GM23338 (cell line): Measurements from ENCODE around the gene CD8A. TPM values are rescaled to one million over a fixed set of nuclear protein-coding genes. Genes with fewer than 3 reads are reported as not detected.

Experiments used
- ATAC-seq: fragments of 200-7000 bp; cut with Tn5 transposase; 3 replicates; pipeline ENCODE4 v1.9.1; 2020
- DNase-seq: peaks from one replicate; pipeline ENCODE4 v3.0.0-alpha.2; 2015; ENCODE audit warnings: low spot score
- H2AFZ ChIP-seq: fragments of 200-600 bp; sonication (generic); 2 replicates; pipeline ENCODE4 v1.8.0; 2016; ENCODE audit warnings: antibody characterized with exemption, mild to moderate bottlenecking, moderate library complexity
- H3F3A ChIP-seq: fragments of 200-600 bp; sonication (generic); replicated peaks from 2 replicates; pipeline ENCODE4 v1.8.0; 2017; ENCODE audit warnings: antibody characterized with exemption, mixed run types, low read depth
- H3K27ac ChIP-seq: fragments of 200-600 bp; sonication (generic); 2 replicates; pipeline ENCODE4 v1.6.1; 2016; ENCODE audit warnings: low read depth
- H3K27me3 ChIP-seq: fragments of 200-600 bp; sonication (generic); 2 replicates; pipeline ENCODE4 v1.8.0; 2016; ENCODE audit warnings: mild to moderate bottlenecking, mixed run types, moderate library complexity; ENCODE audit not compliant: insufficient read depth
- H3K36me3 ChIP-seq: fragments of 200-600 bp; sonication (generic); 2 replicates; pipeline ENCODE4 v1.8.0; 2016; ENCODE audit warnings: mild to moderate bottlenecking; ENCODE audit not compliant: insufficient read depth
- H3K4me1 ChIP-seq: fragments of 200-600 bp; sonication (generic); 2 replicates; pipeline ENCODE4 v1.8.0; 2016; ENCODE audit warnings: mild to moderate bottlenecking, moderate library complexity; ENCODE audit not compliant: insufficient read depth
- H3K4me2 ChIP-seq: fragments of 200-600 bp; sonication (generic); 2 replicates; pipeline ENCODE4 v1.7.1; 2017; ENCODE audit warnings: mixed run types
- H3K4me3 ChIP-seq: fragments of 200-600 bp; sonication (generic); 2 replicates; pipeline ENCODE4 v1.6.1; 2016; ENCODE audit warnings: mixed run types
- H3K79me2 ChIP-seq: fragments of 200-600 bp; sonication (generic); replicated peaks from 2 replicates; pipeline ENCODE4 v1.8.0; 2017; ENCODE audit warnings: mild to moderate bottlenecking; ENCODE audit not compliant: insufficient read depth
- H3K9me2 ChIP-seq: fragments of 200-600 bp; sonication (generic); 2 replicates; pipeline ENCODE4 v1.8.0; 2017; ENCODE audit not compliant: insufficient read depth
- H4K20me1 ChIP-seq: fragments of 200-600 bp; sonication (generic); replicated peaks from 2 replicates; pipeline ENCODE4 v1.8.0; 2017; ENCODE audit warnings: mild to moderate bottlenecking; ENCODE audit not compliant: insufficient read depth
- H3K27ac Mint-ChIP-seq: 2 replicates; pipeline ENCODE4 v1.8.0; 2020; ENCODE audit warnings: inconsistent platforms, mild to moderate bottlenecking, moderate library complexity, mixed read lengths
- H3K27me3 Mint-ChIP-seq: 3 replicates; pipeline ENCODE4 v1.8.0; 2022; ENCODE audit warnings: low read depth, mild to moderate bottlenecking, moderate library complexity, mixed read lengths, inconsistent platforms; ENCODE audit not compliant: insufficient read depth, poor library complexity
- H3K36me3 Mint-ChIP-seq: 3 replicates; pipeline ENCODE4 v1.8.0; 2021; ENCODE audit warnings: low read depth, mild to moderate bottlenecking, inconsistent platforms, moderate library complexity, mixed read lengths
- H3K4me1 Mint-ChIP-seq: 3 replicates; pipeline ENCODE4 v1.8.0; 2020; ENCODE audit warnings: mild to moderate bottlenecking, inconsistent platforms, mixed read lengths
- H3K4me3 Mint-ChIP-seq: 3 replicates; pipeline ENCODE4 v1.8.0; 2021; ENCODE audit warnings: moderate library complexity, mild to moderate bottlenecking, inconsistent platforms, mixed read lengths
- H3K9me3 Mint-ChIP-seq: 3 replicates; pipeline ENCODE4 v1.8.0; 2020; ENCODE audit warnings: moderate library complexity, mild to moderate bottlenecking, inconsistent platforms, mixed read lengths
- CTCF ChIP-seq, 2 experiments: fragments of 200-600 bp in 1 of 2; sonication (generic) in 1 of 2; conservative IDR thresholded peaks; 2 replicates each; pipeline versions ENCODE4 v1.5.1 to v1.6.1; 2016 to 2017; ENCODE audit warnings: antibody characterized with exemption in 2 of 2, low read depth in 2 of 2, mild to moderate bottlenecking in 2 of 2, moderate library complexity in 1 of 2
- EZH2phosphoT487 ChIP-seq: fragments of 200-600 bp; sonication (generic); IDR thresholded peaks from one replicate; pipeline ENCODE4 v1.8.1; 2018; ENCODE audit warnings: antibody characterized with exemption; ENCODE audit not compliant: unreplicated experiment
- JUNB ChIP-seq: IDR thresholded peaks from one replicate; pipeline ENCODE4 v1.6.1; 2016; ENCODE audit warnings: antibody characterized with exemption; ENCODE audit not compliant: unreplicated experiment
- STAT1 ChIP-seq: IDR thresholded peaks from one replicate; pipeline ENCODE4 v1.6.1; 2016; ENCODE audit warnings: antibody characterized with exemption; ENCODE audit not compliant: unreplicated experiment
- ZNF331 ChIP-seq: fragments of 250-450 bp; sonication (Bioruptor Pico); IDR thresholded peaks from 2 replicates; pipeline ENCODE4 v1.5.0; 2020; ENCODE audit warnings: low read depth, mild to moderate bottlenecking, moderate library complexity
- ZNF462 ChIP-seq: fragments of 250-450 bp; sonication (Bioruptor Pico); IDR thresholded peaks from 2 replicates; pipeline ENCODE4 v1.5.0; 2020; ENCODE audit warnings: mild to moderate bottlenecking, moderate library complexity
- polyA plus RNA-seq: library from polyadenylated mRNA; unstranded; fragments of >200 nt; fragmentation: Nextera tagmentation; extraction: Ambion mirVana; gene quantifications from 2 replicates; pipeline ENCODE4 v1.2.1, GENCODE V29; 2016
- total RNA-seq: library from RNA; depleted of rRNA; stranded (reverse); fragments of >200 nt; shearing (Covaris generic); gene quantifications from 2 replicates; pipeline ENCODE4 v1.2.3, GENCODE V29; 2014
- TF ChIP-seq, protein P1 (sequence below): IDR thresholded peaks from one replicate; pipeline ENCODE4 v1.6.1; 2018; ENCODE audit warnings: antibody characterized with exemption; ENCODE audit not compliant: unreplicated experiment
- TF ChIP-seq, protein P2 (sequence below): IDR thresholded peaks from 2 replicates; pipeline ENCODE4 v1.6.1; 2016; ENCODE audit warnings: antibody characterized with exemption

CD8A gene
- total and polyA plus RNA-seq, 2 experiments from 2014 or later: 0.19 to 0.24 TPM

DNA sequence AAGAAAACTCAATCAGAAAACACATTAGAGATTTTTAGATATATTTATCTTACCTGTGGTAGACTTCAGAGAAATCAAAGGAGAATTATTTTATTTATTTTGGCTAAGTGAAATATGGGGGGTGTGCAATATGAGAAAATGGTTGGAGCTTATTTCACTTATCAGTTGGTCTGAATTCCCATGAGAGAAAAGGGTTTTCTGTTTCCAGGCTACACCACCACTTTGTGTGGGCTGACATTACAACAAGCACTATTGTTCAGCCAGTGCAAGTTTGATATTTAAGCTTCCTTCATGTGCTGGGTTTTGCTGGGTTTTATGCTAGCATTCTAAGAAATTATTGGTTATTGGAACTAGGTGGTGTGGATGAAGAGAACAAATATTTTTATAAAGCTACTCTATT is 37.1 kb downstream of the CD8A start:
- Histone ChIP-seq H3K79me2 (peaks cover 69% of the 10 kb centered on the region), H4K20me1 (peaks cover 26% of the 10 kb centered on the region), H3K9me2 (no peaks in the 10 kb centered on the region), H3K4me3 (no peak overlapping the region), H3K27ac (no peak overlapping the region), H3K4me2 (no peak overlapping the region), H3F3A (no peaks in the 10 kb centered on the region), H3K36me3 (peaks cover 27% of the 10 kb centered on the region), H2AFZ (no peak overlapping the region), H3K27me3 (no peaks in the 10 kb centered on the region), H3K4me1 (peaks cover 4% of the 10 kb centered on the region; the same call in 1 of the 2 replicates)
- Mint-ChIP-seq H3K9me3 (peaks cover 11% of the 10 kb centered on the region), H3K27me3 (peaks cover 3% of the 10 kb centered on the region), H3K4me1 (peaks cover 7% of the 10 kb centered on the region; the same call in 2 of the 3 replicates), H3K36me3 (peaks cover 64% of the 10 kb centered on the region), H3K4me3 (no peak overlapping the region), H3K27ac (no peak overlapping the region)
- TF ChIP-seq EZH2phosphoT487 (no peak), STAT1 (no peak), CTCF (conservative IDR thresholded peaks at IDR 0.05; ENCODE audit: low read depth in 2 of 2) (no peak), ZNF462 (no peak), ZNF331 (CRISPR knock-in tag) (no peak), JUNB (no peak)
- TF ChIP-seq, protein P1, sequence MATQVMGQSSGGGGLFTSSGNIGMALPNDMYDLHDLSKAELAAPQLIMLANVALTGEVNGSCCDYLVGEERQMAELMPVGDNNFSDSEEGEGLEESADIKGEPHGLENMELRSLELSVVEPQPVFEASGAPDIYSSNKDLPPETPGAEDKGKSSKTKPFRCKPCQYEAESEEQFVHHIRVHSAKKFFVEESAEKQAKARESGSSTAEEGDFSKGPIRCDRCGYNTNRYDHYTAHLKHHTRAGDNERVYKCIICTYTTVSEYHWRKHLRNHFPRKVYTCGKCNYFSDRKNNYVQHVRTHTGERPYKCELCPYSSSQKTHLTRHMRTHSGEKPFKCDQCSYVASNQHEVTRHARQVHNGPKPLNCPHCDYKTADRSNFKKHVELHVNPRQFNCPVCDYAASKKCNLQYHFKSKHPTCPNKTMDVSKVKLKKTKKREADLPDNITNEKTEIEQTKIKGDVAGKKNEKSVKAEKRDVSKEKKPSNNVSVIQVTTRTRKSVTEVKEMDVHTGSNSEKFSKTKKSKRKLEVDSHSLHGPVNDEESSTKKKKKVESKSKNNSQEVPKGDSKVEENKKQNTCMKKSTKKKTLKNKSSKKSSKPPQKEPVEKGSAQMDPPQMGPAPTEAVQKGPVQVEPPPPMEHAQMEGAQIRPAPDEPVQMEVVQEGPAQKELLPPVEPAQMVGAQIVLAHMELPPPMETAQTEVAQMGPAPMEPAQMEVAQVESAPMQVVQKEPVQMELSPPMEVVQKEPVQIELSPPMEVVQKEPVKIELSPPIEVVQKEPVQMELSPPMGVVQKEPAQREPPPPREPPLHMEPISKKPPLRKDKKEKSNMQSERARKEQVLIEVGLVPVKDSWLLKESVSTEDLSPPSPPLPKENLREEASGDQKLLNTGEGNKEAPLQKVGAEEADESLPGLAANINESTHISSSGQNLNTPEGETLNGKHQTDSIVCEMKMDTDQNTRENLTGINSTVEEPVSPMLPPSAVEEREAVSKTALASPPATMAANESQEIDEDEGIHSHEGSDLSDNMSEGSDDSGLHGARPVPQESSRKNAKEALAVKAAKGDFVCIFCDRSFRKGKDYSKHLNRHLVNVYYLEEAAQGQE: no peak
- TF ChIP-seq, protein P2, sequence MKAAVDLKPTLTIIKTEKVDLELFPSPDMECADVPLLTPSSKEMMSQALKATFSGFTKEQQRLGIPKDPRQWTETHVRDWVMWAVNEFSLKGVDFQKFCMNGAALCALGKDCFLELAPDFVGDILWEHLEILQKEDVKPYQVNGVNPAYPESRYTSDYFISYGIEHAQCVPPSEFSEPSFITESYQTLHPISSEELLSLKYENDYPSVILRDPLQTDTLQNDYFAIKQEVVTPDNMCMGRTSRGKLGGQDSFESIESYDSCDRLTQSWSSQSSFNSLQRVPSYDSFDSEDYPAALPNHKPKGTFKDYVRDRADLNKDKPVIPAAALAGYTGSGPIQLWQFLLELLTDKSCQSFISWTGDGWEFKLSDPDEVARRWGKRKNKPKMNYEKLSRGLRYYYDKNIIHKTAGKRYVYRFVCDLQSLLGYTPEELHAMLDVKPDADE: no peak
- ATAC-seq (no peak), DNase-seq (no peak)
